ENCODE results near the gene CALCOCO1. TPM values are rescaled to one million over a fixed set of nuclear protein-coding genes. Genes with fewer than 3 reads are reported as not detected.

CALCOCO1 gene
- total and polyA plus RNA-seq, 2 of the 8 experiments (the other 6 are each of a cell fraction or from before 2014, with no cell fraction given): 20.3 to 39.3 TPM

DNA sequence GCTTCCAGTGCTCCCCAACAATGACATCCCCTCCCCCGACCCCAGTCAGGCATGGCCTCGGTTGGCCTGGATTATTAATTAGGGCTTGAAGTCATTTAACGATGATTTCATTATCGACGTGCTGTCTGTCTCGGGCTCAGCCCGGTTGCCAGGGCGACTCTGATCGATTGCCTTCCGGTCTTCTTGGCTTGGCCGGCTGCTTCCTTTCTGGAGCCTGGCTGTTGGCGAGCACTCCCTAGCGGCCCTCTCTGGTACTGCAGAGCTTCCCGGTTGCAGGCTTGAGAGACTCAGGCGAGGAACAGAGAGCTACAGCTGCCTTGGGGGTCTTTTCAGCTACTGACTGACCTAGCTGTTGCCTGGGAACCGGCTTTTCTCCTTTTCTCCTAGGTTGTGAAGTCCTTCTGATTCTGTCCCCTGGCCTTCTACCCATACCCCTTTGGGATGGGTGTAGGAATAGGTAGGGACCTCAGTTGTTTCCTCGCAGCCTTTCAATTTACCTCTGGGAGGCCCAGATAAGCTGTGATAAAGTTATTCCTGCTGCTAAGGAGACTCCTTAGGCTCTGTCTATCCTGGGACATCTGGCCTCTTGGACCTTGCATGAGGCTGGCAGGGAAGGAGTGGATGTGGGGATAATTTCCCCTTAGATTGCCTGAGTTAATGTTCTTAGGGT is 30.0 kb upstream of the CALCOCO1 start (continued):
- TF ChIP-seq, protein P1, sequence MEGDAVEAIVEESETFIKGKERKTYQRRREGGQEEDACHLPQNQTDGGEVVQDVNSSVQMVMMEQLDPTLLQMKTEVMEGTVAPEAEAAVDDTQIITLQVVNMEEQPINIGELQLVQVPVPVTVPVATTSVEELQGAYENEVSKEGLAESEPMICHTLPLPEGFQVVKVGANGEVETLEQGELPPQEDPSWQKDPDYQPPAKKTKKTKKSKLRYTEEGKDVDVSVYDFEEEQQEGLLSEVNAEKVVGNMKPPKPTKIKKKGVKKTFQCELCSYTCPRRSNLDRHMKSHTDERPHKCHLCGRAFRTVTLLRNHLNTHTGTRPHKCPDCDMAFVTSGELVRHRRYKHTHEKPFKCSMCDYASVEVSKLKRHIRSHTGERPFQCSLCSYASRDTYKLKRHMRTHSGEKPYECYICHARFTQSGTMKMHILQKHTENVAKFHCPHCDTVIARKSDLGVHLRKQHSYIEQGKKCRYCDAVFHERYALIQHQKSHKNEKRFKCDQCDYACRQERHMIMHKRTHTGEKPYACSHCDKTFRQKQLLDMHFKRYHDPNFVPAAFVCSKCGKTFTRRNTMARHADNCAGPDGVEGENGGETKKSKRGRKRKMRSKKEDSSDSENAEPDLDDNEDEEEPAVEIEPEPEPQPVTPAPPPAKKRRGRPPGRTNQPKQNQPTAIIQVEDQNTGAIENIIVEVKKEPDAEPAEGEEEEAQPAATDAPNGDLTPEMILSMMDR (IDR thresholded peaks at IDR 0.05; ENCODE audit: control extremely low read depth in 1 of 3, insufficient read depth in 1 of 3, low read depth in 1 of 3, low read length in 3 of 3): peak; percentile 85 to 93 (median 92)
- TF ChIP-seq GABPA (IDR thresholded peaks at IDR 0.05; ENCODE audit: borderline replicate concordance, insufficient read depth, low read length): no peak
